Suprapubic skin (tissue), 3 donors: ENCODE results near the gene ANGEL2.

ENCODE experiments used
- CTCF ChIP-seq, 2 donors: fragments of 200-600 bp in 1 of 2; fragments of 450-650 bp in 1 of 2; sonication (generic) in 1 of 2; IDR thresholded peaks; one replicate each; pipeline ENCODE4 v1.5.1; 2016 to 2019; ENCODE audit warnings: antibody characterized with exemption in 2 of 2, mild to moderate bottlenecking in 1 of 2, moderate library complexity in 1 of 2
- POLR2AphosphoS5 ChIP-seq, 3 donors: sonication (generic); formaldehyde crosslinking; IDR thresholded peaks; one replicate each; pipeline ENCODE4 v1.6.1; 2017; ENCODE audit warnings: antibody characterized with exemption in 3 of 3

DNA sequence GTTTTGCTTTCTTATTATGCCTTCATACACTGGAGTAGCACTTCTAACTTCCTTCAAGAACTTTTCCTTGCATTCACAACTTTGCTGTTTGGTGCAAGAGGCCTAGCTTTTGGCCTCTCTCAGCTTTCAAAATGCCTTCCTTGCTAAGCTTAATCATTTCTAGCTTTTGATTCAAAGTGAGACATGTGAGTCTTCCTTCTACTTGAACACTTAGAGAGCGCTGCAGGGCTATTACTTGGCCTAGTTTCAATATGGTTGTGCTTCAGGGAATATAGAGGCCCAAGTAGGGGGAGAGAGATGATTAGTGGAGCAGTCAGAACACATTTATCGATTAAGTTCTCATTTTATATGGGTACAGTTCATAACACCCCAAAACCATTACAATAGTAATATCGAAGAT, 12.4 kb downstream of the ANGEL2 start:
- no peak for TF ChIP-seq CTCF (IDR thresholded peaks at IDR 0.05)
- TF ChIP-seq POLR2AphosphoS5 (IDR thresholded peaks at IDR 0.05) = no peak
